Panc1 (cell line): Measurements from ENCODE around the gene CAPN15.

Experiments
- POLR2AphosphoS5 ChIP-seq: IDR thresholded peaks from 2 replicates; pipeline ENCODE4 v1.6.1; 2012; ENCODE audit warnings: mild to moderate bottlenecking, low read depth, low read length, moderate library complexity
- SIN3A ChIP-seq: IDR thresholded peaks from 2 replicates; pipeline ENCODE4 v1.6.1; 2012; ENCODE audit warnings: low read depth, mild to moderate bottlenecking, low read length, moderate library complexity, borderline replicate concordance; ENCODE audit not compliant: insufficient read depth
- TCF7L2 ChIP-seq: IDR thresholded peaks from 2 replicates; pipeline ENCODE4 v1.6.1; 2011; ENCODE audit warnings: mild to moderate bottlenecking, low read depth, low read length, inconsistent platforms
- TF ChIP-seq, protein P1 (sequence below): fragments of 450-650 bp; IDR thresholded peaks from 2 replicates; pipeline ENCODE4 v1.5.1; 2017; ENCODE audit warnings: mild to moderate bottlenecking
- TF ChIP-seq, protein P2 (sequence below), 2 experiments: IDR thresholded peaks; 2 replicates each; pipeline ENCODE4 v1.6.1; 2011 to 2012; ENCODE audit warnings: low read depth in 2 of 2, control low read depth in 1 of 2, low read length in 1 of 2, mild to moderate bottlenecking in 1 of 2, moderate library complexity in 1 of 2; ENCODE audit not compliant: insufficient read depth in 1 of 2

DNA sequence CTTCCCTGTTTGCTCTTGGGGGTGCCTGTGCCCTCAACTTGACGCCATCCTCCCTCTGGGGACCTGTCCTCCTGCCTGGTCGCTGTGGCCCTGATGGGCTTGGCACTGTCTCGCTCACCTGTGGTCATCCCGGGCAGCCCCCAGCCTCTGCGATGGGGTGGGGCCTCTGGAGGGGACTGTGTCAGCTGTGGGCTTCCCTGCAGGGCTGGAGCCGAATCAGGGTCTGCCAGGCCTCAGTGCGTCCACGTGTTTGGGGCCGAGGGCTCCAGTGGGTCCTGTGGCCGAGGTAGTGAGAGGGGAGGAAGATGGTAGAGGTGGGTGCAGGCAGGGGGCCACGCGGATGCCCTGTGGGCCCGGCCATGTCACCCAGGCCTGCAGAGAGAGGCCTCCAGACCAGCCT lies 50.3 kb downstream of the CAPN15 start:
- TF ChIP-seq, protein P1, sequence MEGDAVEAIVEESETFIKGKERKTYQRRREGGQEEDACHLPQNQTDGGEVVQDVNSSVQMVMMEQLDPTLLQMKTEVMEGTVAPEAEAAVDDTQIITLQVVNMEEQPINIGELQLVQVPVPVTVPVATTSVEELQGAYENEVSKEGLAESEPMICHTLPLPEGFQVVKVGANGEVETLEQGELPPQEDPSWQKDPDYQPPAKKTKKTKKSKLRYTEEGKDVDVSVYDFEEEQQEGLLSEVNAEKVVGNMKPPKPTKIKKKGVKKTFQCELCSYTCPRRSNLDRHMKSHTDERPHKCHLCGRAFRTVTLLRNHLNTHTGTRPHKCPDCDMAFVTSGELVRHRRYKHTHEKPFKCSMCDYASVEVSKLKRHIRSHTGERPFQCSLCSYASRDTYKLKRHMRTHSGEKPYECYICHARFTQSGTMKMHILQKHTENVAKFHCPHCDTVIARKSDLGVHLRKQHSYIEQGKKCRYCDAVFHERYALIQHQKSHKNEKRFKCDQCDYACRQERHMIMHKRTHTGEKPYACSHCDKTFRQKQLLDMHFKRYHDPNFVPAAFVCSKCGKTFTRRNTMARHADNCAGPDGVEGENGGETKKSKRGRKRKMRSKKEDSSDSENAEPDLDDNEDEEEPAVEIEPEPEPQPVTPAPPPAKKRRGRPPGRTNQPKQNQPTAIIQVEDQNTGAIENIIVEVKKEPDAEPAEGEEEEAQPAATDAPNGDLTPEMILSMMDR, result no peak
- TF ChIP-seq, protein P2, sequence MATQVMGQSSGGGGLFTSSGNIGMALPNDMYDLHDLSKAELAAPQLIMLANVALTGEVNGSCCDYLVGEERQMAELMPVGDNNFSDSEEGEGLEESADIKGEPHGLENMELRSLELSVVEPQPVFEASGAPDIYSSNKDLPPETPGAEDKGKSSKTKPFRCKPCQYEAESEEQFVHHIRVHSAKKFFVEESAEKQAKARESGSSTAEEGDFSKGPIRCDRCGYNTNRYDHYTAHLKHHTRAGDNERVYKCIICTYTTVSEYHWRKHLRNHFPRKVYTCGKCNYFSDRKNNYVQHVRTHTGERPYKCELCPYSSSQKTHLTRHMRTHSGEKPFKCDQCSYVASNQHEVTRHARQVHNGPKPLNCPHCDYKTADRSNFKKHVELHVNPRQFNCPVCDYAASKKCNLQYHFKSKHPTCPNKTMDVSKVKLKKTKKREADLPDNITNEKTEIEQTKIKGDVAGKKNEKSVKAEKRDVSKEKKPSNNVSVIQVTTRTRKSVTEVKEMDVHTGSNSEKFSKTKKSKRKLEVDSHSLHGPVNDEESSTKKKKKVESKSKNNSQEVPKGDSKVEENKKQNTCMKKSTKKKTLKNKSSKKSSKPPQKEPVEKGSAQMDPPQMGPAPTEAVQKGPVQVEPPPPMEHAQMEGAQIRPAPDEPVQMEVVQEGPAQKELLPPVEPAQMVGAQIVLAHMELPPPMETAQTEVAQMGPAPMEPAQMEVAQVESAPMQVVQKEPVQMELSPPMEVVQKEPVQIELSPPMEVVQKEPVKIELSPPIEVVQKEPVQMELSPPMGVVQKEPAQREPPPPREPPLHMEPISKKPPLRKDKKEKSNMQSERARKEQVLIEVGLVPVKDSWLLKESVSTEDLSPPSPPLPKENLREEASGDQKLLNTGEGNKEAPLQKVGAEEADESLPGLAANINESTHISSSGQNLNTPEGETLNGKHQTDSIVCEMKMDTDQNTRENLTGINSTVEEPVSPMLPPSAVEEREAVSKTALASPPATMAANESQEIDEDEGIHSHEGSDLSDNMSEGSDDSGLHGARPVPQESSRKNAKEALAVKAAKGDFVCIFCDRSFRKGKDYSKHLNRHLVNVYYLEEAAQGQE (IDR thresholded peaks at IDR 0.05; ENCODE audit: insufficient read depth in 1 of 2, low read depth in 2 of 2, low read length in 1 of 2), result no peak
- TF ChIP-seq POLR2AphosphoS5, result no peak
- no peak for TF ChIP-seq TCF7L2
- no peak for TF ChIP-seq SIN3A
